Loucy (cell line): ENCODE measurements around the gene ST14.

Source experiments
- CTCF ChIP-seq: fragments of 200-600 bp; sonication (generic); conservative IDR thresholded peaks from 2 replicates; pipeline ENCODE4 v1.5.1; 2014; ENCODE audit warnings: mild to moderate bottlenecking, antibody characterized with exemption, low read length
- EZH2phosphoT487 ChIP-seq: fragments of 200-600 bp; IDR thresholded peaks from 2 replicates; pipeline ENCODE4 v1.6.1; 2018; ENCODE audit warnings: antibody characterized with exemption, mild to moderate bottlenecking, moderate library complexity, borderline replicate concordance

GRCh38 chr11:130213979-130214281, 54.3 kb downstream of the ST14 start:
- TF ChIP-seq CTCF, result no peak
- TF ChIP-seq EZH2phosphoT487, result no peak
